T-helper 2 cell treated with Interferon-gamma antibody and Interleukin-4, amounts not matched to agents 5 μg/mL and 100 μg/mL, for 36 hours (primary cell): ENCODE measurements around the gene SPAG8.
A peak's percentile ranks its signal among the peaks of the same experiment; 100 is the strongest.

Experiments used
- DNase-seq: peaks from one replicate; pipeline ENCODE4 v3.0.0; 2021; ENCODE audit warnings: low spot score
- H3K27ac Mint-ChIP-seq: one replicate; pipeline ENCODE4 v1.8.0; 2021; ENCODE audit warnings: mild to moderate bottlenecking, mixed read lengths
- H3K27me3 Mint-ChIP-seq: one replicate; pipeline ENCODE4 v1.8.0; 2021; ENCODE audit warnings: low read depth, mixed read lengths
- H3K36me3 Mint-ChIP-seq: one replicate; pipeline ENCODE4 v1.8.0; 2021; ENCODE audit warnings: low read depth, mixed read lengths
- H3K4me1 Mint-ChIP-seq: one replicate; pipeline ENCODE4 v1.8.0; 2021; ENCODE audit warnings: low read depth, mixed read lengths
- H3K4me3 Mint-ChIP-seq: one replicate; pipeline ENCODE4 v1.8.0; 2022; ENCODE audit warnings: mild to moderate bottlenecking, moderate library complexity, mixed read lengths
- H3K9me3 Mint-ChIP-seq: one replicate; pipeline ENCODE4 v1.8.0; 2021; ENCODE audit warnings: mixed read lengths

Gene SPAG8

DNA sequence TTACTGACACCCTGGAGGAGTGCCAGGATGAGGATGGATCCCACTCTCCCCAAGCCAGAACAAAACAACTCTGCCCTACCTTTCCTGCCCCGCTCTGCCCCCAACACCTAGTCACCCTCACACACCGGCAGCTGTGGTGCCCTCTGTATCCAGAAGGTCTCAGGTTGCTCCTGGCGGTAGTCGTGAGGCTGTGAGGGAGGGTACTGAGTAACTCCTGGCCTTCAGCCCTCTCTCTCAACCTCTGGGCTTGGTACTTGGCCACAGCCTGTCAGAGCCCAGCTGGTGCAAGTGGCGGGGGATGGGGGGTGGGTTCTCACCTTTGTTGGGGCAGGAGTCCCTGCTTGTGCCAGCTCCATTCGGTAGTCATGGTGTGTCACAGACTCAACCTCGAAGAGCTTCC is 1.9 kb downstream of the SPAG8 start:
- H3K4me3 Mint-ChIP-seq = no peak overlapping the region
- H3K4me1 Mint-ChIP-seq = peaks cover 20% of the 10 kb centered on the region
- DNase-seq = no peak
- H3K27me3 Mint-ChIP-seq = no peaks in the 10 kb centered on the region
- H3K27ac Mint-ChIP-seq = no peak overlapping the region
- H3K36me3 Mint-ChIP-seq = peaks cover 18% of the 10 kb centered on the region
- H3K9me3 Mint-ChIP-seq = no peaks in the 10 kb centered on the region

DNA sequence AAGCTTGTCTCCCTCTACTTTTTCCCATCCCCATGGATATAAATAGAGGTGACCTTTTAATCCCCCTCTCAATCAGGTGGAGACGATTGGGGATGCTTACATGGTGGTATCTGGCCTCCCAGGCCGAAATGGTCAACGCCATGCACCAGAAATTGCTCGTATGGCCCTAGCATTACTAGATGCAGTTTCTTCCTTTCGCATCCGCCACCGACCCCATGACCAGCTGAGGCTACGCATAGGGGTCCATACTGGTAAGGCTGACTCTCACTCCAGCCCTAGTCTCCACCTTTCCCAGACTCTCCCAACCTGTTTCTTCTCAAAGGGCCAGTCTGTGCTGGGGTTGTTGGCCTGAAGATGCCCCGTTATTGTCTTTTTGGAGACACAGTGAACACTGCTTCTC is 3.6 kb downstream of the SPAG8 start:
- no peak overlapping the region for H3K27ac Mint-ChIP-seq
- no peak for DNase-seq
- H3K4me1 Mint-ChIP-seq = peaks cover 16% of the 10 kb centered on the region
- H3K36me3 Mint-ChIP-seq = peaks cover 21% of the 10 kb centered on the region
- no peaks in the 10 kb centered on the region for H3K27me3 Mint-ChIP-seq
- no peaks in the 10 kb centered on the region for H3K9me3 Mint-ChIP-seq
- H3K4me3 Mint-ChIP-seq = no peak overlapping the region

DNA sequence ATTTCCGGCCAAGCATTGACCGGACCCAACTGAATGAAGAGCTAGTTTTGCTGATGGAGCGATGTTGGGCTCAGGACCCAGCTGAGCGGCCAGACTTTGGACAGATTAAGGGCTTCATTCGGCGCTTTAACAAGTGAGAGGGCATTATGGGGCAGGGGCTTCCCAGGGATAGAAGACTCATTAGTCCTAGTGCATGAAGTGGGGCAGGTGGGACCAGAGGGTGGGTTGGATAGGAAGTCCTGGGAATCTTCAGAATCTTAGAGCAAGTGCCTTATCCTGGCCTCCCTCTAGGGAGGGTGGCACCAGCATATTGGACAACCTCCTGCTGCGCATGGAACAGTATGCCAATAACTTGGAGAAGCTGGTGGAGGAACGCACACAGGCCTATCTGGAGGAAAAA is 6.0 kb downstream of the SPAG8 start:
- DNase-seq = no peak
- Mint-ChIP-seq H3K27ac (no peak overlapping the region), H3K9me3 (no peaks in the 10 kb centered on the region), H3K36me3 (peaks cover 24% of the 10 kb centered on the region), H3K4me3 (no peak overlapping the region), H3K4me1 (peaks cover 2% of the 10 kb centered on the region), H3K27me3 (no peaks in the 10 kb centered on the region)

DNA sequence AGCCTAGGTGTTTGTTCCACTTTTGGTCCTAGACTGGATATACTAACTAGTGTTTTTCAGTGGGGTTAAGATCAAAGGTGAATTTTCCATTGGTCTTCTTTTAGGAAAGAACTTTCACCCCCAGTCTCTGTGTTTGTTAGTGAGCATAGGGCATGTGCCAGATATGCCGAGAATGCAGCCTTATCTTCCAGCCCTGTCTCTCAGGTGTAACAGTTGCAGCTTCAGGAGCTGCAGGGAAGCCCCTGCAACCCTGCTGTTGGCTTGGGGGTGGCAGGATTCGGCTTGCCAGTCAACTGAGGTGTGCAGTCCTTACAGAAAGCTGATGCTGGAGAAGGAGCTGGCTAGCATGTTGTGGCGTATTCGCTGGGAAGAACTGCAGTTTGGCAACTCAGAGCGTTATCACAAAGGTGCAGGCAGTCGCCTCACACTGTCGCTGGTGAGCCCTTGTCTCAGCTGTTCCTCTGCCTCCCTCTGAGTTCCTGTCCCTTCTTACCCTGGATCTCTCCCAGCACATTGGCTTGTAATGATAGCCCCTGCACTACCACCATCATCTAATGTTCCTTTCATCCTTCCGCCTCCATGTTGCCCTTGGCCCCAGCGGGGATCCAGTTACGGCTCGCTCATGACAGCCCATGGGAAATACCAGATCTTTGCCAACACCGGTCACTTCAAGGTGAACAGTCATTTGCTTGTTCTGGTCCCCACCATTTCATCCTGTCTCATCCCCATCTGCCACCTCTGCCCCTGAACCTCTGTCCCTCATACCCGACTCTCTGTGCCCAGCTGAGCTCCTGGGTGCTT is 10.5 kb downstream of the SPAG8 start:
- peaks cover 17% of the 10 kb centered on the region for H3K36me3 Mint-ChIP-seq
- DNase-seq = no peak
- no peaks in the 10 kb centered on the region for H3K9me3 Mint-ChIP-seq
- H3K4me1 Mint-ChIP-seq = peaks cover 11% of the 10 kb centered on the region
- H3K27me3 Mint-ChIP-seq = no peaks in the 10 kb centered on the region
- H3K27ac Mint-ChIP-seq = no peak overlapping the region
- no peak overlapping the region for H3K4me3 Mint-ChIP-seq

GRCh38 chr9:35800530-35800929 is 11.5 kb downstream of the SPAG8 start:
- Mint-ChIP-seq H3K4me3 (no peak overlapping the region), H3K36me3 (peaks cover 15% of the 10 kb centered on the region), H3K9me3 (no peaks in the 10 kb centered on the region), H3K27me3 (no peaks in the 10 kb centered on the region), H3K4me1 (peaks cover 14% of the 10 kb centered on the region), H3K27ac (no peak overlapping the region)
- no peak for DNase-seq

DNA sequence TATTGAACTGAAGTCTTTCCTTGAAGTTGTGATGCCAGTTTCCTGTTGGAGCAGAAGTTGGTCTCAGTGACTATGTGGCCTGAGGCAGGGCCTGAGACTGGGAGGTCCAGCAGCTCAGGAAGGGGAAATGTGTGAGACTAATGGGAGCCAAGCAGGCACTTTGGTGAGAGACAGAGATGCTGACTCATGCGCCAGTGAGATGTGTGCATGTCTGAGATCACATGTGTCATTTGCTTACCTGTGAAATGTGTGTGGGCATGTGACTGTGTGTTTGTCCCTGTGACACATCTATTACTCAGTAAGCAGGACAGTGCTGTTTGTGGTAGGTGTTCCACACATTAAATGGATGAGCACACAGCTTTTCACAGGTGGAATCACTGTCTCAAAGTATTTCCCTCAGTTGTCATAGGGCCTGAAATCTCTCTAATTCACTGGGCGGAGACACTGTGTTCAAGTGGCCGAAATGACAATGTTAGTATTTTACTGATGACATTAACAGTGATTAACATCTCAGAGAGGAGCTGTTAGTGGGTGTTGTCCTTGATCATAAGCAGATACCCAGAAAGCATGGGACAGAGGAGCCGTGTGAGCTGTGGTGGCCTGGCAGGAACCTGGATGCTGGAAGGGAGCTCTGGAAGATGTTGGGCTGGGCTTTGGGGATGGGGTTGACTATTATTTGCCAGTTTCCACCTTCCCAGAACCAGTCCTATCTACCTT is 13.2 kb downstream of the SPAG8 start:
- no peak overlapping the region for H3K4me3 Mint-ChIP-seq
- H3K36me3 Mint-ChIP-seq = peaks cover 11% of the 10 kb centered on the region
- H3K9me3 Mint-ChIP-seq = no peaks in the 10 kb centered on the region
- peak; percentile 63 for DNase-seq
- no peak overlapping the region for H3K27ac Mint-ChIP-seq
- H3K27me3 Mint-ChIP-seq = no peaks in the 10 kb centered on the region
- peaks cover 23% of the 10 kb centered on the region for H3K4me1 Mint-ChIP-seq

DNA sequence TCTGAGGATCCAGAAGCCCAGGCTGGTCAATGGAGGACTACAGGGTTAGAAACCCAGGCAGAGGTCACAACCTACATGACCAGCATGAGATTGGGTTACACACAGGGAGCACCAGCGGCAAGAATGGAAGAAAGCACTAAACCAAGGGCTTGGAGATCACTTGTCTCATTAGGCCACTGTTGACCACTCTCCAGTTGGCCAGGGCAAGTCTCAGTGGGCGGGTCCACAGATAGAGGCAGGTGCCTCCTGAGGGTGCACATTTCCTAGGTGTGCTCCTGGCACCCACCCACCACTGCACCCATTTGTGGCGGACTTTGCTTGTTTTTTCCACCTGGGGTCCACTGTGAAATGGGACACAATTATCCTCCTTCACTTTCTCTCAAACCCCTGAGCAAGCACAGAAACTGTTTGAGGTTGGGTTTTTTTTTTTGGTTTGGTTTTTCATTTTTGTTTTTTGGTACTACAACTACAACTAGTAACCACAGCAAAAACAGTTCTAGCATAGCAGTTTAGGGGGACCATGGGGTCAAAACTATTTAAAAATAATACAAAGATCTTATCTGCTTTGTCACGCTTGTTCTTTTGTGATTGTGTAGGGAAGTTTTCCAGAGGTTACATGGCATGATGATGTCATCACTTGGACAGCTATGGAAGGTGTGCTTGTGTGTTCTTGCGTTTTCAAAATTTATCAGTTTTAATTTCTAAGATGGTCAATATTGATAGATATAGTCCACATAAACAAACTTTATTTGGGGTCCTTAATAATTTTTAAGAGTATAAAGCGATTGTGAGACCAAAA is 14.6 kb downstream of the SPAG8 start:
- H3K9me3 Mint-ChIP-seq = no peaks in the 10 kb centered on the region
- H3K4me3 Mint-ChIP-seq = no peak overlapping the region
- peak overlapping the region; percentile 44 for H3K27ac Mint-ChIP-seq
- H3K36me3 Mint-ChIP-seq = peaks cover 10% of the 10 kb centered on the region
- no peak for DNase-seq
- H3K4me1 Mint-ChIP-seq = peaks cover 27% of the 10 kb centered on the region
- H3K27me3 Mint-ChIP-seq = no peaks in the 10 kb centered on the region

- peaks cover 5% of the 10 kb centered on the region for H3K36me3 Mint-ChIP-seq
- H3K27ac Mint-ChIP-seq = no peak overlapping the region
- no peak overlapping the region for H3K4me3 Mint-ChIP-seq
- no peak for DNase-seq
- no peaks in the 10 kb centered on the region for H3K9me3 Mint-ChIP-seq
- peaks cover 27% of the 10 kb centered on the region for H3K4me1 Mint-ChIP-seq
- no peaks in the 10 kb centered on the region for H3K27me3 Mint-ChIP-seq
These were observed 16.4 kb downstream of the SPAG8 start for GRCh38 chr9:35795695-35796094.

GRCh38 chr9:35793461-35793860 is 18.6 kb downstream of the SPAG8 start:
- Mint-ChIP-seq H3K4me3 (no peak overlapping the region), H3K36me3 (peaks cover 1% of the 10 kb centered on the region), H3K27me3 (no peaks in the 10 kb centered on the region), H3K27ac (no peak overlapping the region), H3K9me3 (no peaks in the 10 kb centered on the region), H3K4me1 (peaks cover 28% of the 10 kb centered on the region)
- no peak for DNase-seq

- peak overlapping the region; percentile 67 for H3K27ac Mint-ChIP-seq
These were observed 19.2 kb downstream of the SPAG8 start for GRCh38 chr9:35792826-35793225.

GRCh38 chr9:35792024-35792813 is 19.8 kb downstream of the SPAG8 start:
- H3K27ac Mint-ChIP-seq = no peak overlapping the region
- H3K36me3 Mint-ChIP-seq = peaks cover 7% of the 10 kb centered on the region
- H3K4me3 Mint-ChIP-seq = no peak overlapping the region
- H3K4me1 Mint-ChIP-seq = peaks cover 22% of the 10 kb centered on the region
- H3K9me3 Mint-ChIP-seq = no peaks in the 10 kb centered on the region
- H3K27me3 Mint-ChIP-seq = no peaks in the 10 kb centered on the region
- no peak for DNase-seq

More at GRCh38 chr9:35792826-35793225, 19.2 kb downstream of the SPAG8 start:
- Mint-ChIP-seq H3K36me3 (peaks cover 1% of the 10 kb centered on the region), H3K27me3 (no peaks in the 10 kb centered on the region), H3K4me1 (peaks cover 25% of the 10 kb centered on the region), H3K9me3 (no peaks in the 10 kb centered on the region), H3K4me3 (no peak overlapping the region)
- no peak for DNase-seq

GRCh38 chr9:35791297-35791921 is 20.7 kb downstream of the SPAG8 start, which contains the start of gene NPR2:
Gene NPR2 (plus strand): TSS chr9:35791591. CDS start chr9:35792409, 818 bp downstream.
- Mint-ChIP-seq H3K36me3 (peaks cover 8% of the 10 kb centered on the region), H3K27me3 (no peaks in the 10 kb centered on the region), H3K4me3 (no peak within 1 kb of the TSS), H3K9me3 (no peaks in the 10 kb centered on the region), H3K4me1 (peaks cover 19% of the 10 kb centered on the region), H3K27ac (no peak within 1 kb of the TSS)
- DNase-seq = no peak
